Measurements from ENCODE around the gene CHD3. TPM values are rescaled to one million over a fixed set of nuclear protein-coding genes. Genes with fewer than 3 reads are reported as not detected.
A peak's percentile ranks its signal among the peaks of the same experiment; 100 is the strongest.

Gene CHD3
- 53.3 and 59.7 TPM in 2 replicates for total RNA-seq
- long read RNA-seq, partial matches to known transcripts, result 0 of 1 reads
- long read RNA-seq, other reads (novel, unspliced or antisense), result 1 of 1 reads

GRCh38 chr17:7888184-7888920 is at the start of gene CHD3:
Gene CHD3, plus strand, starts transcription at chr17:7888789. Its CDS starts 212 bp downstream, at chr17:7889001.
- DNase-seq (ENCODE audit: low read depth, low spot score), result no peak
- no peak for TF ChIP-seq CTCF (conservative IDR thresholded peaks at IDR 0.05)
- peaks cover 8% of the 10 kb centered on the region for H3K36me3 Mint-ChIP-seq (ENCODE audit: low read depth)
- H3K27ac Mint-ChIP-seq (ENCODE audit: unreplicated experiment), result no peak within 1 kb of the TSS
- no peaks in the 10 kb centered on the region for H3K9me3 Mint-ChIP-seq
- H3K27me3 Mint-ChIP-seq (ENCODE audit: low read depth), result no peaks in the 10 kb centered on the region
- H3K4me1 Mint-ChIP-seq, result no peaks in the 10 kb centered on the region
- H3K4me3 Mint-ChIP-seq, result no peak within 1 kb of the TSS

GRCh38 chr17:7839190-7839875 is 49.3 kb upstream of the CHD3 start:
- Mint-ChIP-seq H3K4me1 (peaks cover 82% of the 10 kb centered on the region), H3K27ac (ENCODE audit: unreplicated experiment) (peak overlapping the region; percentile 89), H3K27me3 (ENCODE audit: low read depth) (peaks cover 17% of the 10 kb centered on the region)

GRCh38 chr17:7839876-7840261 is 48.7 kb upstream of the CHD3 start:
- H3K27ac Mint-ChIP-seq (ENCODE audit: unreplicated experiment), result no peak overlapping the region
- peaks cover 18% of the 10 kb centered on the region for H3K27me3 Mint-ChIP-seq (ENCODE audit: low read depth)
- H3K4me3 Mint-ChIP-seq, result peak overlapping the region; percentile 93
- H3K36me3 Mint-ChIP-seq (ENCODE audit: low read depth), result peaks cover 3% of the 10 kb centered on the region
- no peaks in the 10 kb centered on the region for H3K9me3 Mint-ChIP-seq
- TF ChIP-seq CTCF (conservative IDR thresholded peaks at IDR 0.05), result no peak
- DNase-seq (ENCODE audit: low read depth, low spot score), result no peak
- peaks cover 80% of the 10 kb centered on the region for H3K4me1 Mint-ChIP-seq

More at GRCh38 chr17:7839190-7839875, 49.3 kb upstream of the CHD3 start:
- no peak for DNase-seq (ENCODE audit: low read depth, low spot score)
- TF ChIP-seq CTCF (conservative IDR thresholded peaks at IDR 0.05), result no peak
- H3K4me3 Mint-ChIP-seq, result peak overlapping the region; percentile 93
- peaks cover 3% of the 10 kb centered on the region for H3K36me3 Mint-ChIP-seq (ENCODE audit: low read depth)
- no peaks in the 10 kb centered on the region for H3K9me3 Mint-ChIP-seq

- TF ChIP-seq CTCF (conservative IDR thresholded peaks at IDR 0.05), result no peak
- Mint-ChIP-seq H3K9me3 (no peaks in the 10 kb centered on the region), H3K4me1 (peaks cover 74% of the 10 kb centered on the region), H3K36me3 (ENCODE audit: low read depth) (peaks cover 3% of the 10 kb centered on the region), H3K27ac (ENCODE audit: unreplicated experiment) (no peak overlapping the region), H3K27me3 (ENCODE audit: low read depth) (peaks cover 15% of the 10 kb centered on the region), H3K4me3 (peak overlapping the region; percentile 93)
- DNase-seq (ENCODE audit: low read depth, low spot score), result no peak
Observed at GRCh38 chr17:7840441-7840840, 48.1 kb upstream of the CHD3 start.

- H3K9me3 Mint-ChIP-seq, result no peaks in the 10 kb centered on the region
- peaks cover 74% of the 10 kb centered on the region for H3K4me1 Mint-ChIP-seq
- no peak for TF ChIP-seq CTCF (conservative IDR thresholded peaks at IDR 0.05)
- peak overlapping the region; percentile 93 for H3K4me3 Mint-ChIP-seq
- peak overlapping the region; percentile 96 for H3K27ac Mint-ChIP-seq (ENCODE audit: unreplicated experiment)
- DNase-seq (ENCODE audit: low read depth, low spot score), result no peak
- H3K36me3 Mint-ChIP-seq (ENCODE audit: low read depth), result peaks cover 3% of the 10 kb centered on the region
- peaks cover 15% of the 10 kb centered on the region for H3K27me3 Mint-ChIP-seq (ENCODE audit: low read depth)
Observed at GRCh38 chr17:7840875-7841274, 47.7 kb upstream of the CHD3 start.
